ENCODE measurements around the gene FAM163B.

Gene FAM163B

GRCh38 chr9:133570691-133571080 is 38.5 kb downstream of the FAM163B start:
- H3K4me3 ChIP-seq (replicated peaks; ENCODE audit: low read depth, low read length): no peak overlapping the region
- DNase-seq (ENCODE audit: low read depth): no peak
- TF ChIP-seq, protein P1, sequence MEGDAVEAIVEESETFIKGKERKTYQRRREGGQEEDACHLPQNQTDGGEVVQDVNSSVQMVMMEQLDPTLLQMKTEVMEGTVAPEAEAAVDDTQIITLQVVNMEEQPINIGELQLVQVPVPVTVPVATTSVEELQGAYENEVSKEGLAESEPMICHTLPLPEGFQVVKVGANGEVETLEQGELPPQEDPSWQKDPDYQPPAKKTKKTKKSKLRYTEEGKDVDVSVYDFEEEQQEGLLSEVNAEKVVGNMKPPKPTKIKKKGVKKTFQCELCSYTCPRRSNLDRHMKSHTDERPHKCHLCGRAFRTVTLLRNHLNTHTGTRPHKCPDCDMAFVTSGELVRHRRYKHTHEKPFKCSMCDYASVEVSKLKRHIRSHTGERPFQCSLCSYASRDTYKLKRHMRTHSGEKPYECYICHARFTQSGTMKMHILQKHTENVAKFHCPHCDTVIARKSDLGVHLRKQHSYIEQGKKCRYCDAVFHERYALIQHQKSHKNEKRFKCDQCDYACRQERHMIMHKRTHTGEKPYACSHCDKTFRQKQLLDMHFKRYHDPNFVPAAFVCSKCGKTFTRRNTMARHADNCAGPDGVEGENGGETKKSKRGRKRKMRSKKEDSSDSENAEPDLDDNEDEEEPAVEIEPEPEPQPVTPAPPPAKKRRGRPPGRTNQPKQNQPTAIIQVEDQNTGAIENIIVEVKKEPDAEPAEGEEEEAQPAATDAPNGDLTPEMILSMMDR (IDR thresholded peaks at IDR 0.05; ENCODE audit: low read length, missing control alignments): no peak

DNA sequence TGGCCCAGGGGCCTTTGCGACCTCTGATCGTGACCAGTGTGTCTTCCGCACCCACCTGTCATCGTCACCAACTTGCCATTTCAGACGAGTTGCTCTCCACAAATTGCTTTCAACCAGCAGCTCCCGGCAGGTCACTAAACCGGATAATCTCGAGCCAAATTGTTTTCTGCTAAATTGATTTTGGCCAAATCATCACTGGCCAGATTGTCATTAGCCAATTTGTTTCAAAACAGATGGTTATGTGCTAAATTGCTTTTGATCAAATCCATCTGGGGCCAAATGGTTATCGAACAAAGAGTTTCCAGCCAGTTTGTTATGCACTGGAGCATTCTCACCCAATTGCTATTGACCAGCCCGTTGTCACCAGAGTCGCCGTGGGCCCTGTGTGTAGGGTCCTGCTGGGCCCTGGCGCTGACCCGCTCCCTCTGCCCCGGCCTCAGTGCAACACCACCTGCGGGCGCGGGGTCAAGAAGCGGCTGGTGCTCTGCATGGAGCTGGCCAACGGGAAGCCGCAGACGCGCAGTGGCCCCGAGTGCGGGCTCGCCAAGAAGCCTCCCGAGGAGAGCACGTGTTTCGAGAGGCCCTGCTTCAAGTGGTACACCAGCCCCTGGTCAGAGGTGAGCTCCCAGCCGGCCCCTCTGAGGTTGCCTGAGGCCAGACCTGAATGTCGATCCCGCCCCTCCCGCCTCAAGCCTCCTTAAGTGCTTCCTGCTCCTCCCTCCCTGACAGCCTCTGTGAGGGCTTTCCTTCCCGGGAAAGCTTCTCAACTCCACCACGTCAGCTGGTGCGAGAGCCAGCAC is 39.1 kb downstream of the FAM163B start:
- H3K4me3 ChIP-seq (replicated peaks; ENCODE audit: low read depth, low read length): no peak overlapping the region
- TF ChIP-seq, protein P1 (IDR thresholded peaks at IDR 0.05; ENCODE audit: low read length, missing control alignments): no peak
- no peak for DNase-seq (ENCODE audit: low read depth)

DNA sequence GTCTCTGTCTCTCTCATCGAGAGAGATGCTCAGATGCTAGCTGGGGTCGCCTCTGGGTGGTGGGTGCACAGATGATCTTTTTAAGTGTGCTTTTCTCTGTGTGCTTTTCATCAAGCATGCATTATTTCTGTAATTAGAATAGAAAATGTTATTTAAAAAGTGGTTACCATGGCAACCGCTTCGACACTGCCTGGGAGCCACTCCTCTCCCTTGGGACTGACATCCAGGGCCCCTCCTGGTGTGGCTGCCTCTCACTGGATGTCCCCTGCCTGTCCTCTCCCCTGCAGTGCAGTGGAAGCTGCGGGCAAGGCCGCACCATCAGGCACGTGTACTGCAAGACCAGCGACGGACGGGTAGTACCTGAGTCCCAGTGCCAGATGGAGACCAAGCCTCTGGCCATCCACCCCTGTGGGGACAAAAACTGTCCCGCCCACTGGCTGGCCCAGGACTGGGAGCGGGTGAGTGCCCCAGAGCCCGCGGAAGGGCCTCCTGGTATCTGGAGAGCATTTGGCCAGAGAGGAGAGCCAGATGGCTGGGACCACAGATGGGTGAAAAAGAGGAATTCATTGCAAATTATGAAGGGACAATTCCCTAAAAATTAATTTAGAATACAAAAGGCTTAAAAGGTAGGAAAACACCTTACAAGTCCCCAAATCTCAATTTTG is 39.9 kb downstream of the FAM163B start:
- TF ChIP-seq, protein P1 (IDR thresholded peaks at IDR 0.05; ENCODE audit: low read length, missing control alignments): no peak
- DNase-seq (ENCODE audit: low read depth): no peak
- no peak overlapping the region for H3K4me3 ChIP-seq (replicated peaks; ENCODE audit: low read depth, low read length)

- TF ChIP-seq, protein P1 (IDR thresholded peaks at IDR 0.05; ENCODE audit: low read length, missing control alignments): no peak
- H3K4me3 ChIP-seq (replicated peaks; ENCODE audit: low read depth, low read length): no peak overlapping the region
- no peak for DNase-seq (ENCODE audit: low read depth)
Observed at GRCh38 chr9:133568186-133568585, 41.0 kb downstream of the FAM163B start.

DNA sequence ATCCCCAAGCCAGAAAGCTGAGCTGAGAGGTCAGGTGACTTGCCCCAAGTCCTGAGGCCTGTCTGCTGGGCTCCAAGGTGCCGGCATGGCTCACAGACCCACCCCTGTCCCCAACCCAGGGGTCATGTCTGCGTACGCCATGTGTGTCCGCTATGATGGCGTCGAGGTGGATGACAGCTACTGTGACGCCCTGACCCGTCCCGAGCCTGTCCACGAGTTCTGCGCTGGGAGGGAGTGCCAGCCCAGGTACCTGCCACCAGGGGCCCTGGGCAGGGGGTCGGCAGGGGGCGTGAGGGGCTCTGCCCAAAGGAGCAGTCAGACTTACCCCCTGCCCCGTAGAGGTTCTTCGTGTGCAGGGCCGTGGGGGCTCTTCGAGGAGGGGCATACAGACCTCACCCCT is 42.4 kb downstream of the FAM163B start:
- no peak for DNase-seq (ENCODE audit: low read depth)

DNA sequence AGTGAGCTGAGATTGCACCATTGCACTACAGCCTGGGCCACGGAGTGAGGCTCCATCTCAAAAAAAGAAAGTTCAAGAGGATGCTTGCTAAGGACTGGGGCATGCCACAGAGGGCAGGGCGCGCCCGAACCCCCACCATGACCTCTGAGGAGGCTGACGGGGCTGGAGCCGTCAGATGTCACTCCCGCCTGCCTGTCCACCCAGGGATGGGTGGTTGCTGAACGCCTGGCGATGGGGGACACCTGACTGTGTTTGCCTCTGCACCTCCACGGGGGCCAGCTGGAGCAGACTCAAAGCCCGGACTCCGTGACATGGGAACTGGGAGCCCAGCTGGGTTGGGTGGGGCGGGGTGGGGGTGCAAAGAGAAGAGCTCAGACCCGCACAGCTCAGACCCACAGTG is 42.8 kb downstream of the FAM163B start:
- TF ChIP-seq, protein P1 (IDR thresholded peaks at IDR 0.05; ENCODE audit: low read length, missing control alignments): no peak
- no peak for DNase-seq (ENCODE audit: low read depth)
- H3K4me3 ChIP-seq (replicated peaks; ENCODE audit: low read depth, low read length): no peak overlapping the region

More for the DNA sequence above, 42.4 kb downstream of the FAM163B start:
- no peak overlapping the region for H3K4me3 ChIP-seq (replicated peaks; ENCODE audit: low read depth, low read length)
- TF ChIP-seq, protein P1 (IDR thresholded peaks at IDR 0.05; ENCODE audit: low read length, missing control alignments): no peak

All from fibroblast of pulmonary artery (primary cell).